Astrocyte (in vitro differentiated cells and primary cell): ENCODE results near the gene AGL. TPM values are rescaled to one million over a fixed set of nuclear protein-coding genes. Genes with fewer than 3 reads are reported as not detected.

Experiments
- DNase-seq: peaks from one replicate; pipeline ENCODE4 v3.0.0-alpha.2; 2010; ENCODE audit warnings: low read depth
- FAIRE-seq: peaks from 2 replicates; lab custom pipeline; 2011; peaks lifted over from hg19 to GRCh38; lab: Jason Lieb, UNC
- H2AFZ ChIP-seq: 2 replicates; pipeline ENCODE4 v1.6.0; 2012; ENCODE audit warnings: low read depth, low read length, inconsistent platforms
- H3K27ac ChIP-seq: 2 replicates; pipeline ENCODE4 v1.5.1; 2011; ENCODE audit warnings: low read depth, low read length, inconsistent platforms
- H3K27me3 ChIP-seq: 2 replicates; pipeline ENCODE4 v1.6.0; 2011; ENCODE audit warnings: low read length, inconsistent platforms; ENCODE audit not compliant: insufficient read depth
- H3K36me3 ChIP-seq: 2 replicates; pipeline ENCODE4 v1.5.1; 2011; ENCODE audit warnings: low read length, inconsistent platforms; ENCODE audit not compliant: insufficient read depth
- H3K4me1 ChIP-seq: 2 replicates; pipeline ENCODE4 v1.5.1; 2011; ENCODE audit warnings: low read length, inconsistent platforms; ENCODE audit not compliant: insufficient read depth
- H3K4me2 ChIP-seq: 2 replicates; pipeline ENCODE4 v1.6.0; 2012; ENCODE audit warnings: low read length, inconsistent platforms
- H3K4me3 ChIP-seq: 2 replicates; pipeline ENCODE4 v1.5.1; 2011; ENCODE audit warnings: low read depth, mild to moderate bottlenecking, low read length, inconsistent platforms; ENCODE audit not compliant: insufficient read depth
- H3K79me2 ChIP-seq: 2 replicates; pipeline ENCODE4 v1.6.0; 2012; ENCODE audit warnings: mild to moderate bottlenecking, low read length, inconsistent platforms; ENCODE audit not compliant: insufficient read depth
- H3K9ac ChIP-seq: 2 replicates; pipeline ENCODE4 v1.6.0; 2012; ENCODE audit warnings: mild to moderate bottlenecking, low read length, inconsistent platforms
- H3K9me3 ChIP-seq: 2 replicates; pipeline ENCODE4 v1.5.1; 2012; ENCODE audit warnings: low read depth, mild to moderate bottlenecking, low read length, inconsistent platforms; ENCODE audit not compliant: insufficient read depth
- H4K20me1 ChIP-seq: 2 replicates; pipeline ENCODE4 v1.6.0; 2012; ENCODE audit warnings: low read length, inconsistent platforms; ENCODE audit not compliant: insufficient read depth
- H3K27ac Mint-ChIP-seq: one replicate; pipeline ENCODE4 v1.8.0; 2021; ENCODE audit warnings: mild to moderate bottlenecking, mixed read lengths; ENCODE audit not compliant: unreplicated experiment
- H3K27me3 Mint-ChIP-seq: one replicate; pipeline ENCODE4 v1.8.0; 2021; ENCODE audit warnings: low read depth, mixed read lengths; ENCODE audit not compliant: unreplicated experiment
- H3K36me3 Mint-ChIP-seq: one replicate; pipeline ENCODE4 v1.8.0; 2021; ENCODE audit warnings: low read depth, mixed read lengths; ENCODE audit not compliant: unreplicated experiment
- H3K4me1 Mint-ChIP-seq: one replicate; pipeline ENCODE4 v1.8.0; 2021; ENCODE audit warnings: low read depth, mixed read lengths; ENCODE audit not compliant: unreplicated experiment
- H3K4me3 Mint-ChIP-seq: one replicate; pipeline ENCODE4 v1.8.0; 2021; ENCODE audit warnings: mild to moderate bottlenecking, moderate library complexity, mixed read lengths; ENCODE audit not compliant: unreplicated experiment
- H3K9me3 Mint-ChIP-seq: one replicate; pipeline ENCODE4 v1.8.0; 2021; ENCODE audit warnings: mild to moderate bottlenecking, mixed read lengths; ENCODE audit not compliant: unreplicated experiment
- EZH2 ChIP-seq: IDR thresholded peaks from 2 replicates; pipeline ENCODE4 v1.6.1; 2012; ENCODE audit warnings: mild to moderate bottlenecking, low read length, inconsistent platforms; ENCODE audit not compliant: insufficient read depth
- total RNA-seq: library from RNA; stranded (reverse); gene quantifications from 2 replicates; pipeline ENCODE4 v1.2.1, GENCODE V29; 2021
- TF ChIP-seq, protein P1 (sequence below): IDR thresholded peaks from 2 replicates; pipeline ENCODE4 v1.5.1; 2011; ENCODE audit warnings: low read depth, mild to moderate bottlenecking, inconsistent platforms, low read length, moderate library complexity; ENCODE audit not compliant: insufficient read depth

The AGL gene
- total RNA-seq, 1 donor from 2014 or later, result 11.7 TPM

DNA sequence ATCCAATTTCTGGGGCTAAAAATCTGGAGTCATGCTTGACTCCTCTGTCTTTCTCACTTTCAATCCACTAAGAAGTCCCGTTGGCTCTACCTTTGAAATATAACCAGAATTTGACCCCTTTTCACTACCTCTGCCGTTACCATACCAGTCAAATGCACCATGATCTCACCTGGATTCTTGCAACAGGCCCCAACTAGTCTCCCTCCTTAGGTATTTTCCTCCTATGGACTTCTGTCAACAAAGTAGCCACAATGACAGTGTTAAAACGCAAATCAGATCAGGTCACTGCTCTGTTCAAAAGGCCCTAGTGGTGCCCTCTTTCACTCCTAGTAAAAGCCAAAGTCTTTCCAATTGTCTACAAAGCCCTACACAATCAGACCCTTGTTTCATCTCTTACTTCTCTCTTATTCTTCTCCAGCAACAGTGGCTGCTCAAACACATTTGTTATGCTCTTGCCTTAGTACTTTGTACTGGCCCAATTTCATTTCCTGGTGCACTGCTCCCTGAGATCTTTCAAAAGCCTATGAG lies 35.7 kb upstream of the AGL start:
- H2AFZ ChIP-seq, result no peak overlapping the region
- no peaks in the 10 kb centered on the region for H3K79me2 ChIP-seq
- no peak for FAIRE-seq
- no peaks in the 10 kb centered on the region for H4K20me1 ChIP-seq
- H3K4me2 ChIP-seq, result no peak overlapping the region
- no peak overlapping the region for H3K9ac ChIP-seq
- Mint-ChIP-seq H3K36me3 (no peaks in the 10 kb centered on the region), H3K27ac (no peak overlapping the region), H3K4me3 (no peak overlapping the region), H3K27me3 (peaks cover 2% of the 10 kb centered on the region), H3K9me3 (no peaks in the 10 kb centered on the region), H3K4me1 (no peaks in the 10 kb centered on the region)
- no peak for TF ChIP-seq EZH2
- TF ChIP-seq, protein P1, sequence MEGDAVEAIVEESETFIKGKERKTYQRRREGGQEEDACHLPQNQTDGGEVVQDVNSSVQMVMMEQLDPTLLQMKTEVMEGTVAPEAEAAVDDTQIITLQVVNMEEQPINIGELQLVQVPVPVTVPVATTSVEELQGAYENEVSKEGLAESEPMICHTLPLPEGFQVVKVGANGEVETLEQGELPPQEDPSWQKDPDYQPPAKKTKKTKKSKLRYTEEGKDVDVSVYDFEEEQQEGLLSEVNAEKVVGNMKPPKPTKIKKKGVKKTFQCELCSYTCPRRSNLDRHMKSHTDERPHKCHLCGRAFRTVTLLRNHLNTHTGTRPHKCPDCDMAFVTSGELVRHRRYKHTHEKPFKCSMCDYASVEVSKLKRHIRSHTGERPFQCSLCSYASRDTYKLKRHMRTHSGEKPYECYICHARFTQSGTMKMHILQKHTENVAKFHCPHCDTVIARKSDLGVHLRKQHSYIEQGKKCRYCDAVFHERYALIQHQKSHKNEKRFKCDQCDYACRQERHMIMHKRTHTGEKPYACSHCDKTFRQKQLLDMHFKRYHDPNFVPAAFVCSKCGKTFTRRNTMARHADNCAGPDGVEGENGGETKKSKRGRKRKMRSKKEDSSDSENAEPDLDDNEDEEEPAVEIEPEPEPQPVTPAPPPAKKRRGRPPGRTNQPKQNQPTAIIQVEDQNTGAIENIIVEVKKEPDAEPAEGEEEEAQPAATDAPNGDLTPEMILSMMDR, result no peak
- no peak overlapping the region for H3K27ac ChIP-seq
- H3K9me3 ChIP-seq, result no peaks in the 10 kb centered on the region
- H3K27me3 ChIP-seq, result peaks cover 6% of the 10 kb centered on the region
- DNase-seq, result no peak
- no peaks in the 10 kb centered on the region for H3K4me1 ChIP-seq
- no peak overlapping the region for H3K4me3 ChIP-seq
- H3K36me3 ChIP-seq, result no peaks in the 10 kb centered on the region

DNA sequence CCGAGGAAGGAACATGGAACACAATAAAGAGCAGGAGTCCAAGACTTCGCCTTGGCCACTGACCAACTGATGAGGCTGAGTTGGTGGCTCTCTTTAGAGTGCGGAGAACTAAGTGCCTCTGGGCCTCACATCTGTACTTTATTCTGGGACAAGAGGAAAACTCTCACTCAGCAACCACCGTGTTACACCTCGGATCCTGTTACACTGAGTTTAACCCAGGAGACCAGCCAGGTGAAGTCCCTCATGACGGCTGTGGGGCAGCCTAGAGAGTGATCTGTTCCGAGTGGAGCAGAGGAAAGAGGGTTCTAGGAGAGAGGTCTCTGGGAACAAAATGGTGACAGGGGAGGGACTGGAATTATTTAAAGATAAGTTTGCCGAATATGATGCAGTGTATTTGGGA lies 33.5 kb upstream of the AGL start:
- FAIRE-seq, result no peak
- H3K36me3 Mint-ChIP-seq, result no peaks in the 10 kb centered on the region
- no peak for DNase-seq

More for the DNA sequence above, 33.5 kb upstream of the AGL start:
- H3K4me3 ChIP-seq, result no peak overlapping the region
- H3K36me3 ChIP-seq, result no peaks in the 10 kb centered on the region
- H3K27ac ChIP-seq, result no peak overlapping the region
- no peaks in the 10 kb centered on the region for H3K9me3 ChIP-seq
- H3K4me1 Mint-ChIP-seq, result no peaks in the 10 kb centered on the region
- no peaks in the 10 kb centered on the region for H3K79me2 ChIP-seq
- TF ChIP-seq EZH2, result no peak
- TF ChIP-seq, protein P1, result no peak
- no peak overlapping the region for H3K9ac ChIP-seq
- H2AFZ ChIP-seq, result no peak overlapping the region
- H3K9me3 Mint-ChIP-seq, result no peaks in the 10 kb centered on the region
- H3K4me1 ChIP-seq, result no peaks in the 10 kb centered on the region
- no peak overlapping the region for H3K4me2 ChIP-seq
- H4K20me1 ChIP-seq, result no peaks in the 10 kb centered on the region
- H3K27me3 Mint-ChIP-seq, result peaks cover 2% of the 10 kb centered on the region
- H3K27ac Mint-ChIP-seq, result no peak overlapping the region
- peaks cover 6% of the 10 kb centered on the region for H3K27me3 ChIP-seq
- no peak overlapping the region for H3K4me3 Mint-ChIP-seq
